GM23248 (cell line): ENCODE measurements around the gene UBE2C. TPM values are rescaled to one million over a fixed set of nuclear protein-coding genes. Genes with fewer than 3 reads are reported as not detected.
A peak's percentile ranks its signal among the peaks of the same experiment; 100 is the strongest.

Source experiments
- DNase-seq: peaks from one replicate; pipeline ENCODE4 v3.0.0-alpha.2; 2015
- H2AFZ ChIP-seq: fragments of 200-600 bp; sonication (generic); 2 replicates; pipeline ENCODE4 v1.6.1; 2016; ENCODE audit warnings: antibody characterized with exemption
- H3F3A ChIP-seq: fragments of 200-600 bp; sonication (generic); 2 replicates; pipeline ENCODE4 v1.6.1; 2016; ENCODE audit warnings: mild to moderate bottlenecking, antibody characterized with exemption, mixed run types; ENCODE audit not compliant: insufficient read depth
- H3K27ac ChIP-seq: fragments of 200-600 bp; sonication (generic); 2 replicates; pipeline ENCODE4 v1.5.1; 2016; ENCODE audit warnings: mild to moderate bottlenecking
- H3K27me3 ChIP-seq: fragments of 200-600 bp; sonication (generic); replicated peaks from 2 replicates; pipeline ENCODE4 v1.6.1; 2016; ENCODE audit warnings: mild to moderate bottlenecking; ENCODE audit not compliant: insufficient read depth
- H3K36me3 ChIP-seq: fragments of 200-600 bp; sonication (generic); 2 replicates; pipeline ENCODE4 v1.6.1; 2016; ENCODE audit warnings: low read depth, mild to moderate bottlenecking
- H3K4me1 ChIP-seq: fragments of 200-600 bp; sonication (generic); 2 replicates; pipeline ENCODE4 v1.6.1; 2016; ENCODE audit warnings: mild to moderate bottlenecking; ENCODE audit not compliant: insufficient read depth
- H3K4me2 ChIP-seq: fragments of 200-600 bp; sonication (generic); one replicate; pipeline ENCODE4 v1.6.1; 2016; ENCODE audit warnings: mild to moderate bottlenecking; ENCODE audit not compliant: unreplicated experiment
- H3K4me3 ChIP-seq: fragments of 200-600 bp; sonication (generic); 2 replicates; pipeline ENCODE4 v1.5.1; 2016; ENCODE audit warnings: mild to moderate bottlenecking
- H3K79me2 ChIP-seq: fragments of 200-600 bp; sonication (generic); 2 replicates; pipeline ENCODE4 v1.6.1; 2016; ENCODE audit warnings: mild to moderate bottlenecking; ENCODE audit not compliant: insufficient read depth
- H3K9ac ChIP-seq: fragments of 200-600 bp; sonication (generic); 2 replicates; pipeline ENCODE4 v1.6.1; 2016; ENCODE audit warnings: mild to moderate bottlenecking
- H3K9me2 ChIP-seq: fragments of 200-600 bp; sonication (generic); 2 replicates; pipeline ENCODE4 v1.6.1; 2016; ENCODE audit warnings: mixed run types, mild to moderate bottlenecking, moderate library complexity; ENCODE audit not compliant: insufficient read depth
- H3K9me3 ChIP-seq: fragments of 200-600 bp; sonication (generic); one replicate; pipeline ENCODE4 v1.6.1; 2017; ENCODE audit warnings: low read depth
- H4K20me1 ChIP-seq: fragments of 200-600 bp; sonication (generic); 2 replicates; pipeline ENCODE4 v1.6.0; 2016; ENCODE audit not compliant: insufficient read depth
- EZH2 ChIP-seq: fragments of 200-600 bp; sonication (generic); IDR thresholded peaks from 2 replicates; pipeline ENCODE4 v1.6.1; 2018; ENCODE audit warnings: antibody characterized with exemption, mild to moderate bottlenecking; ENCODE audit not compliant: insufficient read depth, poor library complexity, severe bottlenecking
- EZH2phosphoT487 ChIP-seq: fragments of 200-600 bp; sonication (generic); IDR thresholded peaks from 2 replicates; pipeline ENCODE4 v1.6.1; 2018; ENCODE audit warnings: antibody characterized with exemption, moderate library complexity, mild to moderate bottlenecking, low read depth; ENCODE audit not compliant: insufficient read depth
- WGBS, 2 experiments: methylation state at CpG; one replicate each; pipeline ENCODE4 v1.1.6; 2015 to 2017; ENCODE audit warnings: low lambda C conversion rate in 2 of 2, low coverage in 1 of 2; ENCODE audit errors: missing lambda C conversion rate in 2 of 2; 5-methylcytosine and 5-hydroxymethylcytosine counted together
- in situ Hi-C: fragments of 300-500 bp; cut with MboI; formaldehyde crosslinking; loops from 2 replicates; pipeline ENCODE4 v1.15.0; 2020
- polyA plus RNA-seq: library from polyadenylated mRNA; unstranded; fragments of >200 nt; fragmentation: Nextera tagmentation; extraction: Ambion mirVana; gene quantifications from 2 replicates; pipeline ENCODE4 v1.2.1, GENCODE V29; 2016
- total RNA-seq: library from RNA; depleted of rRNA; stranded (reverse); fragments of >200 nt; shearing (Covaris generic); gene quantifications from 2 replicates; pipeline ENCODE4 v1.2.3, GENCODE V29; 2014

UBE2C gene
- total and polyA plus RNA-seq, 2 experiments from 2014 or later, result 33.8 to 69.2 TPM

GRCh38 chr20:45798935-45799642, 13.4 kb upstream of the UBE2C start:
- Histone ChIP-seq H3K27ac (no peak overlapping the region), H3K9ac (no peak overlapping the region), H3K4me1 (no peaks in the 10 kb centered on the region), H3K27me3 (no peaks in the 10 kb centered on the region), H3K9me2 (no peaks in the 10 kb centered on the region), H3F3A (peaks cover 18% of the 10 kb centered on the region), H3K36me3 (peaks cover 54% of the 10 kb centered on the region), H3K79me2 (peaks cover 5% of the 10 kb centered on the region; the same call in 1 of the 2 replicates), H2AFZ (no peak overlapping the region), H3K9me3 (no peaks in the 10 kb centered on the region), H3K4me2 (no peak overlapping the region), H3K4me3 (no peak overlapping the region), H4K20me1 (no peaks in the 10 kb centered on the region)
- WGBS, 2 experiments, result 48 to 51% methylated on average over 4 of the region's 4 CpGs
- DNase-seq, result peak; percentile 70
- in situ Hi-C loops, result loop anchor here (25.0 kb wide), 1 partner anchor 787 kb away; no protein-coding TSS in a partner anchor
- no peak for TF ChIP-seq EZH2
- TF ChIP-seq EZH2phosphoT487, result no peak

GRCh38 chr20:45801851-45802250, 10.6 kb upstream of the UBE2C start:
- H3K79me2 ChIP-seq, result no peaks in the 10 kb centered on the region; the same call in 1 of the 2 replicates
- 92% methylated on average over 7 of the region's 7 CpGs for WGBS, 2 experiments
- H4K20me1 ChIP-seq, result no peaks in the 10 kb centered on the region
- no peak overlapping the region for H3K4me3 ChIP-seq
- TF ChIP-seq EZH2phosphoT487 (no peak), EZH2 (no peak)
- no peak overlapping the region for H3K27ac ChIP-seq
- no peaks in the 10 kb centered on the region for H3K4me1 ChIP-seq
- DNase-seq, result no peak
- H3F3A ChIP-seq, result peaks cover 6% of the 10 kb centered on the region; the same call in 1 of the 2 replicates
- no peaks in the 10 kb centered on the region for H3K9me2 ChIP-seq
- H3K36me3 ChIP-seq, result peaks cover 52% of the 10 kb centered on the region
- no peak overlapping the region for H3K4me2 ChIP-seq
- H3K9me3 ChIP-seq, result no peaks in the 10 kb centered on the region
- in situ Hi-C loops, result no loop called here
- H3K9ac ChIP-seq, result no peak overlapping the region
- no peak overlapping the region for H2AFZ ChIP-seq
- H3K27me3 ChIP-seq, result no peaks in the 10 kb centered on the region

GRCh38 chr20:45810191-45810970, 2.1 kb upstream of the UBE2C start:
- H3K4me3 ChIP-seq, result no peak overlapping the region
- H4K20me1 ChIP-seq, result no peaks in the 10 kb centered on the region
- no peaks in the 10 kb centered on the region for H3K27me3 ChIP-seq
- no peak overlapping the region for H2AFZ ChIP-seq
- 95 to 99% methylated on average over 8 of the region's 8 CpGs for WGBS, 2 experiments
- no peak overlapping the region for H3K4me2 ChIP-seq
- peaks cover 24% of the 10 kb centered on the region; the same call in 1 of the 2 replicates for H3F3A ChIP-seq
- H3K9me3 ChIP-seq, result no peaks in the 10 kb centered on the region
- DNase-seq, result no peak
- H3K27ac ChIP-seq, result no peak overlapping the region
- H3K4me1 ChIP-seq, result 0 out of 2 replicates have a peak, but pooled peaks cover 3% of the 10 kb centered on the region
- H3K79me2 ChIP-seq, result peaks cover 25% of the 10 kb centered on the region
- TF ChIP-seq EZH2phosphoT487 (no peak), EZH2 (no peak)
- H3K36me3 ChIP-seq, result peaks cover 40% of the 10 kb centered on the region
- in situ Hi-C loops, result no loop called here
- no peaks in the 10 kb centered on the region for H3K9me2 ChIP-seq
- H3K9ac ChIP-seq, result no peak overlapping the region

- in situ Hi-C loops, result no loop called here
These were observed 529 bp downstream of the UBE2C start for GRCh38 chr20:45813006-45813340.

More at GRCh38 chr20:45813006-45813340, 529 bp downstream of the UBE2C start:
- peak overlapping the region; percentile 88 for H3K4me2 ChIP-seq
- peaks cover 23% of the 10 kb centered on the region; the same call in 1 of the 2 replicates for H3K36me3 ChIP-seq
- TF ChIP-seq EZH2 (no peak), EZH2phosphoT487 (no peak)
- peaks cover 13% of the 10 kb centered on the region for H3K4me1 ChIP-seq
- H3K79me2 ChIP-seq, result peaks cover 34% of the 10 kb centered on the region
- H3K27me3 ChIP-seq, result no peaks in the 10 kb centered on the region
- no peak overlapping the region for H3K27ac ChIP-seq
- no peaks in the 10 kb centered on the region for H3K9me3 ChIP-seq
- H3F3A ChIP-seq, result peaks cover 38% of the 10 kb centered on the region
- peak overlapping the region; percentile 79 for H3K4me3 ChIP-seq
- peak overlapping the region; percentile 81 for H3K9ac ChIP-seq
- H3K9me2 ChIP-seq, result no peaks in the 10 kb centered on the region
- DNase-seq, result no peak
- no peaks in the 10 kb centered on the region for H4K20me1 ChIP-seq
- peak overlapping the region; percentile 67 for H2AFZ ChIP-seq
- WGBS, 2 experiments, result 5 to 10% methylated on average over 11 of the region's 11 CpGs
